Pons (tissue), 1 donor: Measurements from ENCODE around the gene TMEM80.
"Not testable (repeated sequence)": the region's sequence is repeated elsewhere in the genome, so short reads cannot be mapped to it uniquely, and the experiment has no call there.

ENCODE experiments used
- DNase-seq: peaks from one replicate; pipeline ENCODE4 v3.0.0-alpha.2; 2016; ENCODE audit warnings: low spot score

Gene TMEM80

DNA sequence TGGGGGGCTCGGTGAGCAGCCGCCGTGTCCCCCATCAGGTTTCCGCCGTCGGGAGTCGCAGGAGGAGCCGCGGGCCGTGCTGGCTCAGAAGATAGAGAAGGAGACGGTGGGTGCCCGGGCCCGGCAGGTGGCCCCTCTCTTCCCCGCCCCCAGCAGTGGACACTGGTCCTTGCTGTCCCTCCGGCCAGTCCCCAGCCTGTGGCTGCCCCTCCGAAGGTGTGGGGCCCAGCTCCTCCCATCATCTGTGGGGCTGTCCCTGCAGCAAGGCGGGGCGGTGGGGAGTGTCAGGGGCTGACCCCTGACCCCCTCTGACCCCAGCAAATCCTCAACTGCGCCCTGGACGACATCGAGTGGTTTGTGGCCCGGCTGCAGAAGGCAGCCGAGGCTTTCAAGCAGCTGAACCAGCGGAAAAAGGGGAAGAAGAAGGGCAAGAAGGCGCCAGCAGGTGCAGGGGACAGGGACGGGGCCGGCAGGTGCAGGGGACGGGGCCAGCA, 25.7 kb downstream of the TMEM80 start:
- DNase-seq = no peak

DNA sequence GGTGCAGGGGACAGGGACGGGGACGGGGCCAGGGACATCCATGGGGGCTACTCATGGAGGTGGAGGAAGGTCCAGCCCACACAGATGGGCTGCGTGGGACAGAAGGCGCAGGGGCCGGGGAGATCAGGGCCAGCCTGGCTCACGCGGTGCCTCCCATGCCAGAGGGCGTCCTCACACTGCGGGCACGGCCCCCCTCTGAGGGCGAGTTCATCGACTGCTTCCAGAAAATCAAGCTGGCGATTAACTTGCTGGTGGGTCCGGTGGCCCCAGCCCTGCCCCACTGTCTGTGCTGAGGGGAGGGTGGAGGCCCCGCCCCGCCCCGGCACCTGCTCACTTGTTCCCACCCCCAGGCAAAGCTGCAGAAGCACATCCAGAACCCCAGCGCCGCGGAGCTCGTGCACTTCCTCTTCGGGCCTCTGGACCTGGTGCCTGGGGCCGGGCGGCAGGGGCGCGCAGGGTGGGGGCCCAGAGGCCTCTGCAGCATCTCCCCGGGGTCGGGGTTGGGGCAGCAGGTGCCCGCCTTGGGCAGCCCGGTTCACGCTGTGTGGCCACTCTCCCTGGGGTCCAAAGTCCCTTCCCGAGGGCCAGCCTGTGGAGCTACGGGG, 26.2 kb downstream of the TMEM80 start:
- DNase-seq = no peak

DNA sequence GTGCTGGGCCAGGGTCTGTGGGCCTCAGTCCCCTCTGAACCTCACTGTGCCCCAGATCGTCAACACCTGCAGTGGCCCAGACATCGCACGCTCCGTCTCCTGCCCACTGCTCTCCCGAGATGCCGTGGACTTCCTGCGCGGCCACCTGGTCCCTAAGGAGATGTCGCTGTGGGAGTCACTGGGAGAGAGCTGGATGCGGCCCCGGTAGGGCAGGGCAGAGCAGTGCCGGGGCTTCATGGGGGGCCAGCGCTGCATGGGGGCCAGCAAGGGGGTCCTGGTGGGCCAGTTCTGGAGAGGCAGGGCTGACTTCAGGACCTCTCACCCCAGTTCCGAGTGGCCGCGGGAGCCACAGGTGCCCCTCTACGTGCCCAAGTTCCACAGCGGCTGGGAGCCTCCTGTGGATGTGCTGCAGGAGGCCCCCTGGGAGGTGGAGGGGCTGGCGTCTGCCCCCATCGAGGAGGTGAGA, 26.8 kb downstream of the TMEM80 start:
- DNase-seq = no peak

DNA sequence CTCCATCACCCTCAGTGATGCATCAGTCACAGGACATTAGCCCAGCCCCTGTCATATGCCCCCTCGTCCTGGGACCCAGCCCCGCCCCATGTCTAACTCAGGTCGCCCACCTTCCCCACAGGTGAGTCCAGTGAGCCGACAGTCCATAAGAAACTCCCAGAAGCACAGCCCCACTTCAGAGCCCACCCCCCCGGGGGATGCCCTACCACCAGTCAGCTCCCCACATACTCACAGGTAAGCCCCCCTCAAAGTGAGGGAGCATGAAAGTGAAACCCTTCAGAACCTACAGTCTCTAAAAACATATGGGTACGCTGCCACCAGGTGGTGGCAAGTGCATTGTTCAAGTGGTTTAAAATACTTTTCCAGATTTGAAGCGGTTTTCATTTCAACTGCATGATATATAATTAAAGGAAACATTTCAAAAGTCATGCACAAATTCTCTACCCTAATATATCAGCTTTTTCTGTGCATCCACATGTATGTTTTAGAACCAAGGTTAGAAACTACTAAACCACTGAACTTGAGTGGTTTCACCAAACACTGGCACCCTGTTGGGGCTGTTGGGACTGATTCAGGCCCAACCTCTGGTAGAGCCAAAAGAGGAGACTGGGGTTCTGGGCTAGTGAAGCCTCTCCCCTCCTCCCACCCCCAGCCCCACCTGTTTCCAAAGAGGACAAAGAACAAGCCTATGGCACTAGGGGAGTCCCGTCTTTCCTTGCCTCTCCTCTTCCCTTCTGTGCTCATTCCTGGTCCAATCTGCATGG, 27.7 kb downstream of the TMEM80 start:
- peak; percentile 62 for DNase-seq

DNA sequence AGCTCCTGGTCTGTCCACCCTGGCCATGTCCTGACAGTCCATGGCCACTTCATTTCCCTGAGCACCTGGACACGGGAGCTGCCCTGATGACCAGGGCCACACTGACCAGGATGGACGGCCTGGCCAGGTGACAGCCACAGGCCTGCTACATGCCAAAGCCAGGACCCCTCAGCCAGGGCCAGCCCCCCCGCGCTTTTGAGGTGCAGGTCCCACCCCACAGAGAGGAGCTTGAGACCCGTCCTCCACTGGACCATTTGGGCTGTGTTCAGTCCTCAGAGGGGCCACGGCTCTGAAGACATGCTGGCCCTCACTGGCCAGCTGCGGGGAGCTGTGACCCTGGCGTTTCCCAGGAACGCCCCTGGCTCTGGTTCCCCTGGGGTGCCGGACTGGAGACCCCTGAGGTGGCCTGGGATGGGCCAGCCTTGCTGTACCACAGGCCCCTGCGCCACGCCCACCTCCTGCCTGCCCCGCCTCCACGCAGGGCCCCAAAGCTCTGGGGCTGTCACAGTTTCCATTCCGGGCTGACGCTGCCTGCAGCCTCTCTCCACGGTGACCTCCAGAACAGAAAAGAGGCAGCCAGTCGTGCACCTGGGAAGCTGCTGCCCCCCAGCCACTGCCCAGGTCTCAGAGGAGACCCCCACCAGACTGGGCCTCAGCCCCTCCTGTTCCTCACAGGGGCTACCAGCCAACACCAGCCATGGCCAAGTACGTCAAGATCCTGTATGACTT, 28.6 kb downstream of the TMEM80 start:
- no peak for DNase-seq

DNA sequence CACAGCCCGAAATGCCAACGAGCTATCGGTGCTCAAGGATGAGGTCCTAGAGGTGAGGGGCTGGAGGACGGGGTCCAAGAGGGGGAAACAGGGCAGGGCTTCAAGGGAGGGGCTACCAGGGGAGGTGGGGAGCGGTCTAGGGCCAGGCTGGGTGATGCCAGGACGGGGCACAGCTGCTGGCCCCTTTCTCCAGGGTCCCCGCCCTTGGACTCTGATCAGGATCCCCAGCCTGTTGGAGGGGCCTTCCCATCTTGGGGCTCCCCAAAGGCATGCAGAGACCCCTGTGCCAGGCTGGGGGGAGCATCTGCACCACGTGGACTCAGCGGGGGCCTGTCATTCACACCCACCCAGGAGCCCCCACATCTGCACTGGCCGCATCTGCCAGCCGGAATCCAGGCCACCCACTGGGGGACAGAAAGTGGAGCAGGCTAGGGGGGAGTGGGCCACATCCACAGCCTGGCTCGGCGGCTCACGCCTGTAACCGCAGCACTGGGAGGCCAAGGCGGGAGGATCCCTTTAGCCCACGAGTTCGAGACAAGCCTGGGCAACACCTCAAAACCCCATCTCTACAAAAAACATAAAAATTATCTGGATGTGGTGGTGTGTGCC, 29.3 kb downstream of the TMEM80 start:
- DNase-seq = no peak

DNA sequence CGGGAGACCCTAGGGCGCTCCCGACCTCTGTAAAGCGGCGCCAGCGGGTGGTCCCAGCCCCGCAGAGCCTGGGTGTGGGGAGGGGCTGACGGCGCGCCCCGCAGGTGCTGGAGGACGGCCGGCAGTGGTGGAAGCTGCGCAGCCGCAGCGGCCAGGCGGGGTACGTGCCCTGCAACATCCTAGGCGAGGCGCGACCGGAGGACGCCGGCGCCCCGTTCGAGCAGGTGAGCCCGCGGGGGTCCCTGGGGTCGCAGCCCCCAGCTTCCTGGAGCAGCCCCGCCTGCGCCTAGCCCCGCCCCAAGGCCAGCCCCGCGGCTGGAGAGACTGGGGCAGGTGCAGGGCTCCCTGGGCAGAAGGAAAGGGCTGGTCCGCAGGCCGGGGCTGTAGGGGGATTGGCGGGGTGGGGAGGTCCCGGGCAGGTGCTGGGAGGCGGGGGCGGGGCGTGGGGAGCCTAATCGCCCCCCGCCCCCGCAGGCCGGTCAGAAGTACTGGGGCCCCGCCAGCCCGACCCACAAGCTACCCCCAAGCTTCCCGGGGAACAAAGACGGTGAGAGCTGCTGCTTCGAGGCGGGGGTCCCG, 30.1 kb downstream of the TMEM80 start:
- no peak for DNase-seq

DNA sequence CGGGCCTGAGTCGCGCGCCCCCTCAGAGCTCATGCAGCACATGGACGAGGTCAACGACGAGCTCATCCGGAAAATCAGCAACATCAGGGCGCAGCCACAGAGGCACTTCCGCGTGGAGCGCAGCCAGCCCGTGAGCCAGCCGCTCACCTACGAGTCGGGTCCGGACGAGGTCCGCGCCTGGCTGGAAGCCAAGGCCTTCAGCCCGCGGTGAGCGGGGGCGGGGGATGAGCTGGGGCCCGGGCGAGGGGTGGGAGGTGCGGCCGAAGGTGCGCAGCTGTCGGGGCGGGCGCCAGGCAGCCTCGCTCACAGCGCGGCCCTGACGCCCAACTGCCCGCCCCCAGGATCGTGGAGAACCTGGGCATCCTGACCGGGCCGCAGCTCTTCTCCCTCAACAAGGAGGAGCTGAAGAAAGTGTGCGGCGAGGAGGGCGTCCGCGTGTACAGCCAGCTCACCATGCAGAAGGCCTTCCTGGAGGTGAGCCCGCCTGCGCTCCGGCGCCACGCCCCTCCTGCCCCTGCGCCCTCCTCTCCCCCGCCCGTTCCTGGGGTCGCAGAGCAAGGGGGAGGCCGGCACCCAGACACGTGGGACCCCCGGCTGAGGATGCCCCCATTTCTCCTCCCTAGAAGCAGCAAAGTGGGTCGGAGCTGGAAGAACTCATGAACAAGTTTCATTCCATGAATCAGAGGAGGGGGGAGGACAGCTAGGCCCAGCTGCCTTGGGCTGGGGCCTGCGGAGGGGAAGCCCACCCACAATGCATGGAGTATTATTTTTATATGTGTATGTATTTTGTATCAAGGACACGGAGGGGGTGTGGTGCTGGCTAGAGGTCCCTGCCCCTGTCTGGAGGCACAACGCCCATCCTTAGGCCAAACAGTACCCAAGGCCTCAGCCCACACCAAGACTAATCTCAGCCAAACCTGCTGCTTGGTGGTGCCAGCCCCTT, 30.9 kb downstream of the TMEM80 start:
- DNase-seq = no peak

DNA sequence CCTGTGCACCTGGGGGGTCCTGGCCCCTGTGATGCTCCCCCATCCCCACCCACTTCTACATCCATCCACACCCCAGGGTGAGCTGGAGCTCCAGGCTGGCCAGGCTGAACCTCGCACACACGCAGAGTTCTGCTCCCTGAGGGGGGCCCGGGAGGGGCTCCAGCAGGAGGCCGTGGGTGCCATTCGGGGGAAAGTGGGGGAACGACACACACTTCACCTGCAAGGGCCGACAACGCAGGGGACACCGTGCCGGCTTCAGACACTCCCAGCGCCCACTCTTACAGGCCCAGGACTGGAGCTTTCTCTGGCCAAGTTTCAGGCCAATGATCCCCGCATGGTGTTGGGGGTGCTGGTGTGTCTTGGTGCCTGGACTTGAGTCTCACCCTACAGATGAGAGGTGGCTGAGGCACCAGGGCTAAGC, 31.7 kb downstream of the TMEM80 start:
- DNase-seq = no peak

DNA sequence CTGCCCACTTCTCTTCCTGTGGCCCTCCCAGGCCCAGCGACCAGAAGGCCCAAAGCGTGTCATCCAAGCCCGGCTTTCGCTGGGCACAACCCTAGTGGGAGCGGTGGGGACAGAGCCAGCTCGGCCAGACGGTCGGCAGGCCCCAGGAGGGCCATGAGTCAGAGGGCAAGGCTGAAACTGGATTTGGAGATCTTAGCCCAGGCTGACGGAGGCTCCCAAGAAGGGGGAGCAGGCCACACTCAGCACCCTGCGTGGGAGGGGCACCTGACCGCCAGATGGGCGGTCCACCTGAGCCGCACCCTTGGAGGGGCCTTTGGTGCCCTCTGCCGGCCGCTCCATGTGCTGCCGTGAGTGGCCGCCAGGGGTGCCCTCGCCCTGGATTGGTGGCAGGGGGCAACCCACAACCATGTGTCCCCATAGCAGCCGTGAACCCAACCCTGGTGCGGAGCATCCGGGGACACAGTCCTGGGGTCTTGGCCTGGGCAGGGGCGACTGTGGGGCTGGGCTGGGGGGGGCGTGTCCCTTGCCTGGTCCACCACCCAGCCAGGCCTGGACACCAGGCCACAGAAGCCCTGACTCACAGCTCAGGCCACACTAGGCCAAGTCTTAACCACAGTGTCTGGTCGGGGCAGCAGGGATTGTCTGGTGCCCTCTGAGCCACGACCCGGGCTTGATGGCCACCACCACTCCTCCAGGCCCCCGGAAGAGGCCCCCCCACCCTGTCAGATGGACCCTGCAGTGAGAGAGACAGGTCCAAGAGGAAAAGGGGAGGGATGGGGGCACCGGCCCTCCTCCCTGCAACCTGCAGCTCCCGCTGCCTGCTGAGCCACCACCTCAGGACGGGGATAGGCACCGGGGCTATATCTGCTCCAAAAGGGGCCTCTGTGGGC, 32.5 kb downstream of the TMEM80 start:
- DNase-seq = peak; percentile 74

DNA sequence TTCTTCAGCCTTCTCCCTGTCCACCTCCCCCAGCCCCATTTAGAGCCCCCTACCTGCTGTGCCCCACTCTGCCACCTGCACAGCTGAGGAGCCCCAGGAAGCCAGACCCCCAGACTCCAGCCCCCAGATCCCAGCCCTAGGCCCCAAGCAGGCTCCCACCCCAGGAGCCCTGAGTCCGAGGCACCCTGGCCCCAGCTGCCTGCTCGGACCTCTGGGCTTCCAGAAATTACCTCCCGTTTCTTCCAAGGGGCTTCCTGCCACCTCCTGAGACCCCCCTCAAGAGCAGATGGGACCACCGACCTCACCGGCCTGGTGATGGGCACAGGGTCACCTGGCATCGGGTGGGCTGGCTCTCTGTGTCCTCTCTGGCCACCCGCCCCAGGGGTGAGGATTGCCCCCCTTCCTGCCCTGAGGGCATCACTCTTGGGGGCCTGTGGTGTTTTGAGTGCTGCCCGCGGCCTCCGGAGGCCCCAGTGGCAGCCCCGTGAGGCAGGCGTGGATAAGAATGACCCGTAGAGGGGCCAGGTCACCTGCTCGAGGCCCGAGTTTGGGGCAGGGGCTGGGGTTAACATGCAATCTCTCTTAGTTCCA, 33.4 kb downstream of the TMEM80 start:
- DNase-seq = no peak

DNA sequence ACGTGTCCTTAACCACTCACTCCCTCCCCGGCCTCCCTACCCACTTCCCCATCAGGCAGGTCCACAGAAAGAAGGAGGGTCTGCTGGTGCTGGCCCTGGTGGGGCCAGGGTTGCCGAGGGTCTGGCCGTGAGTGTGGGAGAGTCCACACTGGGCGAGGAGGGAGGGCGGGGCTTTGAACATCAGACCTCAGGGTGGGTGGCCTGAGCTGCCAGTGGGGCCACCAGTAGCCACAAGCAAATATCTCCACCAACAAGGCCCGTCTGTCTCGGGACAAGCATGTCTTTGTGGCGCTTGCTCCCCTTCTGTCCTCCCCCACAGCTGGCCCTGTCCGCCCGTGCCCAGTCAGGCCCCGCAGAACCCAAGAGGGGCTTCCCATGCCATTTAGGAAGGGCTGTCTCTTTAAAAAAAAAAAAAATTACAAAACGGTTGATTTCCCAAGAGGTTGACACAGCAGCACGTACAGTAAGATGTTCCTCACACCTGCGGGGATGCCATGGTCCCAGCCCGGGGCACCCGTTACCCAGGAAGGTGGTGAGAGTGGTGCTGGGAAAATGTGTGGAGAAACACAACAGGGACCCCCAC, 34.0 kb downstream of the TMEM80 start:
- DNase-seq = peak; percentile 94

DNA sequence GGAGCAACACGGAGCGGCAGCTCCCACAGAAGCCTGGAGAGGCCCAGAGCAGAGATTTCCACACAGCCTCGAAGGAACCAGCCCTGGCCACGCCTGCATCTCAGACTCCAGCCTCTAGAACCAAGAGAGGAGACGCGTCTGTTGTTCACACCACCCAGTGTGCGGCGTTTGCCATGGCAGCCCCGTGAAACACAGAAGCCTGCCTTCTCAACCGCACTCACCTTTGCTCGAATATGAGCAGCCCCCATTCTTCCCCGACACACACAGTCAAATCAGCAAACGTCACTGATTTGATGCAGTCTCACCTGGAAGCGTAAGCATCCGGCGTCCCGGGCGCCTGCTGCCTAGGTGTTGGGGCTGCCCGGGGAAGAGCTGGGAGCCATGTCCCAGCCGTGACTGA, 37.5 kb downstream of the TMEM80 start:
- DNase-seq = no peak

DNA sequence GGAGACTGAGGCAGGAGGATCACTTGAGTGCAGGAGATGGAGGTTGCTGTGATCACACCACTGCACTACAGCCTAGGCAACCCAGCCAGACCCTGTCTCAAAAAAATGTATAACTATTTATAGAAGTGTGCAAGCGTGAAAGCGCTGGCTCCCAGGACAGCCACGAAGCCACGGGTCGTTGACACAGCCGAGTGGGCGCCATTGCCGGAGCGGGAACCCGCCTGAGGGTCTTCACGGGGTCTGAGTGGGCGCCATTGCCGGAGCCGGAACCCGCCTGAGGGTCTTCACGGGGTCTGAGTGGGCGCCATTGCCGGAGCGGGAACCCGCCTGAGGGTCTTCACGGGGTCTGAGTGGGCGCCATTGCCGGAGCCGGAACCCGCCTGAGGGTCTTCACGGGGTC, 38.9 kb downstream of the TMEM80 start:
- not testable (repeated sequence) for DNase-seq

DNA sequence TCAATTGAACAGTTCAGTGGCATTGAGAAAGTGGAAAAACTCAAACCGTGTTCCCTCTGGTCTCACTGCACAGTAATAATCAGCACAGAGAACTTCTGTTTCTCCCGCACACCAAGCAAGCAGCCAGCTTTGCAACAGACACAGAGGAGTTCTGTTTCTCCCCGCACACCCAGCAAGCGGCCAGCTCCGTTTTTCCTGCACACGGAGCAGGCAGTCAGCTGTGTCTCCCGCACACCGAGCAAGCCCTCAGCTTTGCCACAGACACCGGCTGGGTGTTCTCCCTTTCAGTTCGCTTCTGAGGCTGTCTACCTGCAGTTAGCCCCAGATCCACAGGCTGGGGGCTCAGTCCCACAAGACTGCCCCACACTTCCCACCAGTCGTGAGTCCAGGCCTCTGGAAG, 41.8 kb downstream of the TMEM80 start:
- DNase-seq = peak; percentile 72

DNA sequence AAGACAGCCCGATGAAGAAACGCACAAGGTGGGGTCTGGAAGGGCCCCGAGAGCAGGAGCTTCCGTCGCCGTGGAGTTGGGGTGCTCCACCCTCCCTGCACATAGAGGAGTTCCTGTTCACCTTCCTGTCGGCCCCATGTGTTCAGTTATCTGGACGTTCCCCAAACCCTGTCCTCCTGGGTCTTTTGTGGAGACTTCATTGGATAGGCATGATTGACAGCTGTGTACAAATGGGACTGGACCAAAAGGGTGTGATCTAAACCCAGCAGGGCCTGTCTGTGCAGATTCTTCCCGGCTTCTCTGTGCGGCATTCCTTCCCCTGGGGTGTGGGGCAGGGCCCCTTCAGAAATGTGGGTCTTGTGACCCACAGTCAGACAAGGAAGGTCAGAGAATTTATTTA, 42.3 kb downstream of the TMEM80 start:
- DNase-seq = not testable (repeated sequence)

DNA sequence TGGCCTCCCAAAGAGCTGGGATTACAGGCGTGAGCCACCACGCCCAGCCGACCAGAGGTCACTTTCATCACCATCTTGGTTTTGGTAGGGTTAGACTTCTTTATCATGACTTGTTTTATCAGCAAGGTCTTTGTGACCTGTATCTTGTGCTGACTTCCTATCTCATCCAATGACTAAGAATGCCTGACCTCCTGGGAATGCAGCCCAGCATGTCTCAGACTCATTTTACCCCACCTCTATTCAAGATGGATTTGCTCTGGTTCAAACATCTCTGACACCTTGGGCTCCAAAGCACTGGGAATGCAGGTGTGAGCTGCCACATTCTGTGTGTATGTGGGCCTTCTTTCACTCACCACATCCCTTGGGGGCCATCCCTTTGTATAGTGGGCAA, 46.5 kb downstream of the TMEM80 start:
- DNase-seq = no peak

DNA sequence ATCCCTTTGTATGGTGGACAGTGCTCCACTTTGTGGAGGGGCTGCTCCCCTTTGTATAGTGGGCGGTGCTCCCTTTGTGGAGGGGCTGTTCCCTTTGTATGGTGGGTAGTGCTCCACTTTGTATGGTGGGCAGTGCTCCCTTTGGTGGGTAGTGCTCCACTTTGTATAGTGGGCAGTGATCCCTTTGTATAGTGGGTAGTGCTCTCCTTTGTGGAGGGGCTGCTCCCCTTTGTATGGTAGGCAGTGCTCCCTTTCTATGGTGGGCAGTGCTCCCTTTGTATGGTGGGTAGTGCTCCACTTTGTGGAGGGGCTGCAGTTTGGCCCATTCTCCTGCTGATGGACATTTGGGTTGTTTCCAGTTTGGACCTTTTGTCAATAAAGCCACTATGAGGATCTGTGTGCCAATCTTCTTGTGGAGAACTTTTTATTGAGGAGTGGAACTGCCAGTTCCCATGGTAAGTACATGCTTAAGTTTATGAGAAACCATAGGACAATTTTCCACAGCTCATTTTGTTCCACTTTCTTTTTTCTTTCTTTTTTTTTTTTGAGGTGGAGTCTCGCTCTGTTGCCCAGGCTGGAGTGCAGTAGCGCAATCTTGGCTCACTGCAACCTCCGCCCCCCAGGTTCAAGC, 47.1 kb downstream of the TMEM80 start:
- no peak for DNase-seq

DNA sequence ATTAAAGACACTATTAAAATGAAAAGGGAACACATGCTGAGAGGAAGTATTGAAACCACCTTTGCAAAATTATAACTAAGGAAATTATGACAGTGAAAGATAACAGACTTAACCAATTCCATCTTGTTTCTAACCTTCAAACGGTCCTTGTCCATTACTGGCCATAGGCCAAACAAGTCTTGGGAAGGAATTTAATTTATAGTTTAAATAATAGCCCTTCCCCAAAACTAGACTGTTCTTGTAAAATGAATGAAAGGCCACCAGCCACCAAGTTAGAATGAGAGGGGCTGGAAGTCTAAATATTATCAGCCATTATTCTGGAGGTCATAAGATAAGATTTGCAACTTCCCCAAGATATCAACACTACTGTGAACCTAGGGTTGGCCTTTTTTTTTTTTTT, 49.8 kb downstream of the TMEM80 start:
- no peak for DNase-seq
